ACHN (cell line): ENCODE results near the gene GFRA1.

Source experiments
- DNase-seq: peaks from one replicate; pipeline ENCODE4 v3.0.0-alpha.2; 2015
- in situ Hi-C: cut with HindIII; loops from 2 replicates; pipeline ENCODE4 v1.10.0; 2017; ENCODE audit warnings: low sequenced_read_pairs, low pct_ligation_motif_present, low pct_unique_long_range_greater_than_20kb

GFRA1 gene, protein sequence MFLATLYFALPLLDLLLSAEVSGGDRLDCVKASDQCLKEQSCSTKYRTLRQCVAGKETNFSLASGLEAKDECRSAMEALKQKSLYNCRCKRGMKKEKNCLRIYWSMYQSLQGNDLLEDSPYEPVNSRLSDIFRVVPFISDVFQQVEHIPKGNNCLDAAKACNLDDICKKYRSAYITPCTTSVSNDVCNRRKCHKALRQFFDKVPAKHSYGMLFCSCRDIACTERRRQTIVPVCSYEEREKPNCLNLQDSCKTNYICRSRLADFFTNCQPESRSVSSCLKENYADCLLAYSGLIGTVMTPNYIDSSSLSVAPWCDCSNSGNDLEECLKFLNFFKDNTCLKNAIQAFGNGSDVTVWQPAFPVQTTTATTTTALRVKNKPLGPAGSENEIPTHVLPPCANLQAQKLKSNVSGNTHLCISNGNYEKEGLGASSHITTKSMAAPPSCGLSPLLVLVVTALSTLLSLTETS

DNA sequence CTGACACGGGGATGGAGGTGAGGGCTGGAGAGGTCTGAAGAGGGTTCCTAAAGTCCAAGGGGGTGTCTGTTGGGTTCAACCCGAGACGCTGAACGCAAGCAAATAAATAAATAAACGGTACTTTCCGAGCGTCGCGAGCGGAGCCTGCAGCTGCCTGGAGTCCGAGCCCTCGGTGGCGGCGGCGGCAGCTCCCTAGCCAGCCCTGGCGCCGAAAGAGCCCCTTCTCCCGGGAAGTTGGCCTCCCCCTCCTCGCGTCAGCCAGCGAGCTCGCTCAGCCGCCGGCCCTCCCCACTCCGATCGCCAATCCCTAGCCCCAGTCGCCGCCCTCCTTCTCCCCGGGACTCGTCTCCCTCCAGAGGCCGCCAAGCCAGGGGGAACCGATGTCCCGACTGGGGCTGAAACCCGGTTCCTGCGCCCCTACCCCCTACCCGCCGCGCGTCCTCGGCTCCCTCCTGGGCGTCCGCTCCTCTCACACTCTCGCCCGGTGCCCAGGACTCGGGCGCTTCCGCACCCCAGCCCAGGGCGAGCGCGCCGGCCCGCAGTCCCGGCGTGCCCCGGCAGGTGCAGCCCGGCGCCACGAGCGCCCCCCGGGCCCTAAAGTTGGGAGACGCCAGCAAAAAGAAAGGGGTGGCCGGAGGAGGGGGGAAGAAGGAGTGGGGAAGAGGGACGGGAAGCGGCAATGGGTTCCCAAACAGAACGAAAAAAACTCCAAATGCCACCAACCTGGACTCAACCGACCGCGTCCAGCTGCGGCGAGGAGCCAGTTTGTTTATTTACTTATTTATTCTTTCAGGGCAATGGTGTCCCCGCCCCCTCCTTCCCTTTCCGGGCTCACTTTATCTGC, at the start of gene GFRA1:
Gene GFRA1, minus strand, starts transcription at position 767 of the 844 bp plus-strand sequence. CDS start 1,177 bp downstream, outside the sequence.
- peak; percentile 54 for DNase-seq
- in situ Hi-C loops: no loop called here

DNA sequence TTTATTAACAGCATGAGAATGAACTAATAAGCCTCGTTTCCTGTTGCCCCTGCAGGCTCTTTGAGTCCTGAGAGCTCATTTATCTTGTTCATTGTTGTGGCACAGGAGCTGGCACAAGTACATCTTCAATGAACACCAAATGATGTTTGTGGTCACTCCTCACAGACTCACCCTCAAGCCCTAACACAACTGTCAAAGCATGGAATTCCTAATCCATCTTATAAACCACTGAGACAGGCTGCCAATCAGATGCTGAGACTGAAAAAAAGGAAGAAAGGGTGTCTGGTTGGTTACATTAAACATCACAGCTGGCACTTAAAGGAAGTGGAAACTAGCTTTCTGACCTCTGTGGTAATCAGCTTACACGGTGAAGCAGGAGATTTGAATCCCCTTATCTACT, 43.5 kb upstream of the GFRA1 start:
- peak; percentile 4 for DNase-seq
- in situ Hi-C loops: no loop called here

DNA sequence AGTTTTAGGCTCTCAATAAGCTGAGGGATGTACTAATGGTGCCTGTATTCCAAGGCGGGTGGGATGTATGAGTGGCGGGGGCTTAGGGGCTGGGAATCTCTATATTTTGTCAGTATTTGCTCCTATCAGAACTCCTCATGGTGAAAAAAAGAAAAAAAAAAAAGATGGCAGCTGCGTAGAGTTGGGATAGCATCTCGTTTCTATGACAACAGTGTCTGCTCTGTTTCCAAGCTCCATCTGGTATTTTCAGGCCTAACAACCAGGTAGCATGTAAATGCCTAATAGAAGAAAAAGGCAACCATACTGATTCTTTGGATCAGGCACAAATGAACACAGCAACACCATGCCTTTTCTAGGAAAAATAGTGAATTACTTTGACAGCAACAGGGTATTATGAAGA, 39.5 kb upstream of the GFRA1 start:
- no peak for DNase-seq

DNA sequence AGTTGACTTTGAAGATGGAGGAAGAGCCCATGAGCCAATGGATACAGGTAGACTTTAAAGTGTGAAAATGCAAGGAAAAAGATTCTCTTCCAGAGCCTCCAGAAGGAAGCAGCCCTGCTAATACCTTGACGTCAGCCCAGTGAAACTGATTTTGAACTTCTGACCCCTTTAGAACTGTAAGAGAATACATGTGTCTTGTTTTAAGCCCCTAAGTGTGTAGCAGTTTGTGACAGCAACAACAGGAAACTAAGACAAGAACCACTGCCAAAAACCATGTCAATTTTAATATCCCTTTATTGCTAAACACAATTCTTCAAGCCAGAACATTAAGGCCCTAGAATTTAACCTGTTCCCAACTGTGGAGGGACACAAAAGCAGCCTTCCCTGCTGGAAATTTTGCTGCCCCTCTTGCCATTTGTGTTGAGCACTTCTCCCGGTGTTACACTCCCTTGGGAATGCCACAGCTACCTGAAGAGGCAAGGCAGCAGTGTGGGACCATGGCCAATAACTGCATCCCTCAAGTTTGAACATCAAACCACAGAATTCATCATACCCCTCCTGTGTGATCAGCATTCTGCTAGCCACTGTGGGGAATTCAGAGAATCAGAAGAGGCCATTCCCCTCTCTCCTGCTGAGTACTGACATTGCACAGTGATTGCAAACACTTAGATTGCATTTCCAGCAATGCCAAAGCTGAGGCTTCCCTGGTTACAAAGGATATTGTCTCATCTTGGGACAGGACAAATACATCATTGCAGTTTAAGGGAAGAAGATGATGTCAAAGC, 38.9 kb upstream of the GFRA1 start:
- in situ Hi-C loops: no loop called here
- DNase-seq: no peak

More for the DNA sequence above, 39.5 kb upstream of the GFRA1 start:
- in situ Hi-C loops: no loop called here

DNA sequence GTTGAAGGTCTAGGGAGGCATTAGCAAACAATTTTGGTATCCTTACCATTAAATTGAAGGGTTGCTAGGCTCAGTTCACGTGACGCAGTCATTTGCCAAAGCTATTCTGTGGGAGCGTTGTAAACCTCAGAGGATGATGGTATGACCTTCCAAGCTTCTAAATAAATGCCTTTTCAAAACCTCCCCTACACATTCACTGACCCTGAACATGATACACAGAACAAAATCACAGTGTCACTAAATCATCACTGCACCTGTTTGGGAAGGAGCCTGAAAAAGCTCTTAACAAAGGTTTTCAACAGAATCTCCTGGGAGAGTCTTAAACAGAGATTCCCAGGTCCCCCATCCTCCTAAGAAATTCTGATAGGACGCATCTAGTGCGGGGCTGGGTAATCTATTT, 38.0 kb upstream of the GFRA1 start:
- DNase-seq: no peak
- in situ Hi-C loops: no loop called here

DNA sequence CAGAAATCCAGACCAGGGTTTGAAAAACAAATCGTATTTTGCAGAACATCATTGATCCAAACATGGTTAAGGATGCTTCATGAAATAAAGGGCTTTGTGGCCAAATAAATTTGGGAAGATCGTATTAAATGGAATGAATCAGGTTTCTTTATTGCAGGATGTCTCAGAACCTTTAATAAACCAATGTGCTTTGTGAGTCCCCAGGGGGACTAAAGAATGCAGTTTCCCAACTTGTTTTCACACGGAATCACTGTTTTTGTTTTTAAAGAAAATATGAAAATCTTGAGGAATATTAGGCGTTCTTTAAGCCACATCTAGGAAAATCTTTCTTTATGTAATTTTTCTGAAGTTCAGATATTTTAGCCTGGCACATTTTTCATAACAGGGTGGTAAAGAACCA, 34.4 kb upstream of the GFRA1 start:
- in situ Hi-C loops: no loop called here
- DNase-seq: no peak

DNA sequence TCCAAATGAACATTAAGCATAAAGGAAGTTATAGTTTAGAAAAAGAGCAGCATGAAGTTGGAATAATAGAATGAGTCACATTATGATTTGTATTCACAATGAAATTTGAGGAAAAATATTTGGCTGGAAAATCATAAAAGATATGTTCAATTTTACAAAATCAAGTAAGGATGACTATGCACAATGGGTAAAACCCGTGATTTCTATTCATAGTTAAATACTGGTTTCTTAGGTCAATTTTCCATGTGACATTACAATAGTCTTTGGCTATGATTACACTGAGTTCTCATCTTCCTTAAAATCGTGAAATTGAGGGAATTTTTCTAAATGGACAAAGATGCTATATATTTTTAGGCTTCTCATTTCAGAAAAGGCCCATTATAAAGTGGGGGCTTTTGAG, 33.8 kb upstream of the GFRA1 start:
- no peak for DNase-seq
- in situ Hi-C loops: no loop called here

DNA sequence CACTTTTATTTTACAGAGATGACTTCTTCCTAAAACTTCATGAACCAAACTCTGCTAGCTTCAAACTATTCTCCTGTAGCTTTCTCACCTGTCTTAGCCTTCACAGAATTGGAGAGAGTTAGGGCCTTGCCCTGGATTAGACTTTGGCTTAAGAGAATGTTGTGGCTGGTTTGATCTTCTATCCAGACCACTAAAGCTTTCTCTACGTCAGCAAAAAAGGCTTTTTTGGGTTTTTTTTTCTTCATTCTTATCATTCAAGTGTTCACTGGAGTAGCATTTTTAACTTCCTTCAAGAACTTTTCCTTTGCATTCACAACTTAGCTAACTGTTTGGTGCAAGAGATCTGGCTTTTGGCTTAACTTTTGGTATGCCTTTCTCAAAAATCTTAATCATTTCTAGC, 31.9 kb upstream of the GFRA1 start:
- DNase-seq: no peak
- in situ Hi-C loops: no loop called here

DNA sequence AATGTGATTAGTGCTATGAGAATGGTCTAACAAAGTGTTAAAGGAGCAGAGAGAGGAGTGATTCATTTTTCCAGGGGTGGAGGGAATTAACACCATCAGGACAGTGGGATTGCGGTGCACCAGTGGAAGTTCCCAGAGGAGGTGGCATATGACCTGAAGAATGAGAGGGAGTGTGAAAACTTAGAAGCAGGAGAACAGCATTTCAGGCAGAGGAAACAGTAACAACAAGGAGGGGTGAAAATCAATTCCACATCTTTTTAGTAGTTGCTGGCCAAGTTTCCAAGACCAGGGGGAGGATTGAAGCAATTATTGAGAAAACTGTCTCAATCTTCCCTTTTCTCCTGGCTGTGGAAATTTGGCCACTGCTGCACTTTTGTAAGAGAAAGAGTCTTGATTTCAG, 27.5 kb upstream of the GFRA1 start:
- in situ Hi-C loops: no loop called here
- no peak for DNase-seq

DNA sequence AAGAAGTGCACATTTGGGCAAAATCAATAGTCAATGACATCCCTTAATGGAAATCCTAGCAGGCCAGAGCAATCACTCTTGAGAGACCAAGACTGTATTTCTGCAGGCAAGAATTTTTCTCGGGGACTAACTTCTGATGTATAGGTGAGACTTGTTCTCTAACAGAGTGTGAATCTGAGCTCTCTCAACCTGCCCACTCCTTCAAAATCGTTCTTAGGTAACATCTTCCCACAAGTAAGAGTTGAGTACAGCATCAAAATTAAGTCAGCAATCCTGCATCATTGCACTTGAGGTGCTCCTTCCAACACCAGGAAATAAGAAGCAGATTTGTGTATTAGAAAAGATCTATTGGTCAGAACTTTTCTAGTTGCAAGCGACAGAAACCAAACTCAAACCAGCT, 25.6 kb upstream of the GFRA1 start:
- in situ Hi-C loops: no loop called here
- no peak for DNase-seq

DNA sequence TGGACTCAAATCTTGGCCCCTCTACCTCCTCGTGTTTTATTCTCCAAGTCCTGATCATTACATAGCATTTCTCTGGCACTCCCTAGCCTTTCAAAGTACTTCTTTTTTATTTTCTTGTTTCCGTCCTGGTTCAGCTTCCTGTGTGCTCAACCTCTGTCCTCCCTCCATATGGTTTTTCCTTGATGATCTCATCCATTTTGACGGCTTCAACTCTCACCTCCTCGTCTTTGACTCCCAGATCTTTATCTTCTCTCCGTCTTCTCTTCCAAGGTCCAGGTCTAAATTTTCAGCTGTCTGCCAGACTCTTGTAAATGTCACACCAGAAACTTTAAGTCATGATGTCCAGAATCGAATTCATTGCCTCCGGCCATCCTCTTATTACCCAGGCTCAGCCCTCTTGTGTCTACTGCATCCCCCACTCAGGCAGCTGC, 23.3 kb upstream of the GFRA1 start:
- in situ Hi-C loops: no loop called here
- no peak for DNase-seq

DNA sequence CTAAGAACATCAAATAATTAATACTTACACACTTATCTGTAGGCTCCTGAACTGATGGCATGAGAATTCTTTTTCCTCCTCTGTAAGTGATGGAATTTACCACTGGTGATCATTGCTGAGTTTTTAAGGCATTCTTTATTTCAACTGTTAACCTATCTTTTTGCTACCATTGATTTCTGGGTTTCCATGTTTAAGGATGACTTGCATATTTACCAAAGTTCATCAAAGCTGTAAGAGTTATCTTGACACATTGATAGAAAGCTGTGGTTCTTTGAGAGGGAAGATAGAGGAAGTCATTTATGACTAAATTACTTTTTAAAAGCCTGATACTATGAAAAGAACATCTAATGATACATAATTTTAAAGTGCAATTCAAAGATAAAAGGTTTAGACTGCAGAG, 19.5 kb upstream of the GFRA1 start:
- no peak for DNase-seq
- in situ Hi-C loops: no loop called here

DNA sequence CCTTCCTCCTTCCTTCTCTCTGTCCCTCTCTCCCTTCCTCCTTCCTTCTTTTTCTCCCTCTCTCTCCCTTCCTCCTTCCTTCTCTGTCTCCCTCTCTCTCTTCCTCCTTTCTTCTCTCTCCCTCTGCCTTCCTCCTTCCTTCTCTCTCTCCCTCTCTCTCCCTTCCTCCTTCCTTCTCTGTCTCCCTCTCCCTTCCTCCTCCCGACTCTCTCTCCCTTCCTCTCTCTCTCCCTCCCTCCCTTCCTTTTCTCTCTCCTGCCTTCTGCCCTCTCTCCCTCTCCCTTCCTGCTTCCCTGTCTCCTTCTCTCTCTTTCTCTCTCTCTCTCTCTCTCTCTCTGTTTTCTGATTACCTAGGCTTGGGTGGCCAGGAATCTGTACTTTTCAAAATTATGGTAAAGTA, 16.6 kb upstream of the GFRA1 start:
- DNase-seq: no peak
- in situ Hi-C loops: no loop called here

DNA sequence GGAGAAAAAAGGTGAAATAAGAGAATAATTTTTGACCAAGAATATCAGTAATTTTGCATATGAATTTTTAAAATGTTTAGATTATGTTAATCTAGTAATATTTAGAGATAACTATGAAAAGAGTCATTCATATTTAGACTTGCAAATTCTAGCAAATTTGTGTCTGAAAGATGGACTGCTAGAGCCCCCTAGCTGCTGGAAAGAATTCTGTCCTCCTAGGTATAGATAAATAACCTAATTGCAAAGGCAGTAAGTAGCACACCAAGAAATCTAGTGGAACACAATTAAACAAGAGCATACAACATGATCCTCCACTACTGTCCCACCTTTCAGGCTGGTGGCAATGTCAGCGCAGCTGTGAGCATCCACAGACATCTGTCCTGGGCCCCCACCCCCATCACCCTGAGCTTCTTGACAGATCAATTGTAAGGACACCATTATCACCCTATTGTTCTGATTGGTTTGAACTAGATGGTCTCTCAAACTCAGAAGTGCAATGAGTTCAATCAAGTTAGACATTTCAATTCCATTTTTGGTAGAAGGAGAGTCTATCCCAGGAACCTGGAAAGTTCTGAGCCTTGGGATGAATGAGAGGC, 15.0 kb upstream of the GFRA1 start:
- peak; percentile 71 for DNase-seq
- in situ Hi-C loops: no loop called here

DNA sequence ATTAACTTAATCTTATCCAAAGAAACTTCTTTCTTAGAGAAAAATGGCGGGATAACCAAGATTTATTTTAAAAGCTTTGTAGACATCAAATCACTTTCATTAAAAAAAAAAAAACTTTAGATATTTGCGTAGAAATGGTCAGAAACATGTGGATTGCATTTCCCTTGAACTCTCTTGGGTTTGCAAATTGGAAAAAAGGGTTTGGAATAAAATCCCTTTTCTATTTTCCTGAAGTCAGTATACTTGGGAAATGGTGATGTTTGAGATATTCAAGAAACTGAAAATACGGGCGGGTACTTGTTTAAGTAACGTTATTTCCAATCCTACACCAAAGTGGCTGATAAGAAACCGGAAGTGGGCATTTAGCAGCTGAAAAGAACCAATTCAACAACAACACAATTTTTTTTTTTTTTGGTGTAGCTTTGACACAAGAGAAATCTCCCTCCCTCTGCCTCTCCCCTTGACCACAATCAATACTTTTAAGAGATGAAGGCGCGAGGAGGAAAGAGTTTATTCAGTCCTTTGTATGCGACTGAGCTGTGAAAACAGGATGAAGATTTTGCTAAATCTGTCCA, 13.7 kb upstream of the GFRA1 start:
- in situ Hi-C loops: no loop called here
- no peak for DNase-seq

DNA sequence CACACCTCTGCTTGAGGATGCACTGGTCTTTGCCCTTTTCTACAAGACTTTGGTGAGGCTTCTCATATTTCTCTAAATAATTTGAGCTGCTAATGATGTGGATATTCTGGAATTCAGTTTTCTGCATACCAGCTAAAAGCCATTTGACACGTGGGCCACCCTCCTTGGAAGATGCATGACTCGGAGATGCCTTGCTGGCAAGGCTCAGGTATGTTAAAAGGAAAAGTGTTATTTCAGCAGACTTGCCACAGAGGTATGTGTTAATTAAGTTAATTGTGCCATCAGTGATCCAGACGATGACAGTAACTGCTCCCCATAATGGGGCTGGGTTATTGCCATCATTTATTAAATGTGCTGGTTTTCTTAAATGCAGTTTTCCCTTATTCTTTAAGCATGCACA, 8.8 kb upstream of the GFRA1 start:
- in situ Hi-C loops: no loop called here
- DNase-seq: no peak

DNA sequence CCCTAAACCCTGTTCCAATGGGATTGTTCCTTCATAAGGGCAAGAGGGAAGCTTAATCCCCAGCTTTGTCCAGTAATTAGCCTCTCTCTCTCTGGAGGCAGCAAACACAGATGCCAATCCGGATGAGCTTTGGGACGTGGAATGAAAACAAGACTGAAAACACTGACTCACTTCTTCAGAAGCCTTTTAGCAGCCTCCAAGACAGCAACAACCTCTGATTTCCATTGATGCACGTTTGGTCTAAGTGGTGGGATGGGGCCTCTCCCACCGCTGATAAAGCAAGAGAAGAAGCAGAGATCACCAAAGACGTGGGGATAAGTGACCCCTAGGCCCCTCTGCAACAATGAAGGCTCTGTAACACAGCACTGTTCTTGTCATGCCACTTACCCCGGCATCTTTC, 5.8 kb upstream of the GFRA1 start:
- DNase-seq: no peak
- in situ Hi-C loops: no loop called here

DNA sequence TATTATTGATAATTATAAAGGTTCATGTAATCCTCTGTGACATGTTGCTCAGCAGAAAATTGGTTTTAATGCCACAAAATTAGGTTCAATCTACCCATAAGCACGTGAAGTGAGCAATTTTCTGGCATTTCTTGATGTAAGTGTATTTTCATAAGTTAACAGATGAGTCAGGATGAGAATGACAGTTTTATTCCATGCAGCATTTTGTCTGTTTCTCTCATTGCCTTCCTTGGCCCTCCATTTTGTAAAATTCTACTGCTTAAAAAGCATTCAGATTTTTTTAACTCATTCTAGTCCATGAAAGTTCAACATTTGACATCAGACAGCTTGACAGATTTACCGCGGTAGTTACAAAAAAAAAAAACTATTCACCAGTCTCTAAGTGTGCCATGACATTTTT, 4.0 kb upstream of the GFRA1 start:
- DNase-seq: no peak
- in situ Hi-C loops: no loop called here
